DMS53 treated with DMSO at 0.1 percent for 48 hours (cell line): ENCODE measurements around the gene DDX42.
"Not testable (repeated sequence)": the region's sequence is repeated elsewhere in the genome, so short reads cannot be mapped to it uniquely, and the experiment has no call there.

Experiments
- DNase-seq: peaks from one replicate; lab custom pipeline; 2025; ENCODE audit not compliant: unreplicated experiment; lab: John Stamatoyannopoulos, UW

The DDX42 gene

GRCh38 chr17:63774969-63775265, 947 bp downstream of the DDX42 start:
- DNase-seq: no peak

DNA sequence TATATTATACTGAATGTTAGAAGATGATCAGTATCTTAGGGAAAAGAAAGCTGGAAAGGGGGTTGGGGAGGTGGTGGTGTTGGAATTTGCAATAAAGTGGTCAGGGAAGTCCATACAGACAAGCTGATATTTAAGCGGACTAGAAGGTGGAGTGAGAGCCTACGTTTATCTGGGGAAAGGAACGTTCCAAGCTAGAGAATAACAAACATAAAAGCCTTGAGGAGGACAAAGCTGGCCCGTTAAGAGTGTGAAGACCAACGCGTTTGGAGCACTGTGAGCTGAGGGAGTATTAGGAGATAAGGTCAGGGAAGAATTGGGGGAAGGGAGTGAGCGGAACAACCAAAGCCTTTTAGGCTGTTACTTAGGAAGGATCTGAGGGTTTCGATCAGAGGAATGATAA, 1.4 kb downstream of the DDX42 start:
- no peak for DNase-seq

DNA sequence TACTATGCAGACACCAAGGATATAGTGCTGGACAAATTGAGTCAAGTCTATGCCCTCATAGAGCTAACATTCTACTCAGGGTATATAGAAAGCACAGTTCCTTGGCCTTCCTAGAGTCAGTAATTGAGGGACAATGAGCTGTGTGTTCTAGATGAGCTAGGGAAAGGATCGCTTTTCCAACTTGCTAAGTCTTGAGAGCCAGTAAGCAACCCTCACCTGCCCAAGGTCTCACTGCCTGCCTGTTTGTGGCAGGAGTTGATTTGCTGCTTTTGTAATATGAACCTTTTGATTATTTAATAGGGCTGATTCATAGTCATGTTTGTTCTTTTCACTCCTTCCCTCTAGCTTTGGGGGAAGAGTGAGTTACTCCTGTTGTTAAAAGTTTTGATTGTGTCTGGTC, 6.5 kb downstream of the DDX42 start:
- DNase-seq: no peak

DNA sequence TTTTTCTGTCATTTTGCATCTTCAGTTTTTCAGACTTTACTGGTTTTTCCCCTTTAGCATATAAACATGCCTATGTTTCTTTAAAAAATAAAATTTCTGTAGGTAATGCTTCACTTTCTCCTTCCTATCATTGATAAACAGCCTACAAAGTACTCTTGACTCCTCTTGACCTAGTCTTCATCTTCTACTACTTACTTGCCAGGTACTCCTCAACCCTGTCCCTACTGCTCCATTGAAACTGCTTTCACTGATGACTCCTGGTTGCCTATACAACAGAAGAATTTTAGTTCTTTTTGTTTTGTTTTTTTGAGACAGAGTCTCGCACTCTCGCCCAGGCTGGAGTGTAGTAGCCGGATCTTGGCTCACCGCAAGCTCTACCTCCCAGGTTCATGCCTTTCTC, 7.0 kb downstream of the DDX42 start:
- DNase-seq: no peak

DNA sequence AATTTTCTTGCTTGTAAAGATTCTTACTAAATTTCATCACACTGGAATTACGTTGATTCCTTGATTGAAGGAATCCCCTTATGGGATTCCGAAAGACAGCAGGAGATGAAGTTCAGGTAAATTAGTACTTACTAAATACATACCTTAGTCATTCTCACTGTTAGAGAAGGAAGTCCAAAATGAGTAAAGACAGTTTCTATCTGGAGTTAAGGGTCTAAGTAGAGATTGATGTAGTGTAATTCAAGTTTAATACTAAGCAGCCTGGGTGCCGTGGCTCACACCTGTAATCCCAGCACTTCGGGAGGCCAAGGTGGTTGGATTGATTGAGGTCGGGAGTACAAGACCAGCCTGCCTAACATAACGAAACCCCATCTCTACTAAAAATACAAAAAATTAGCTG, 9.6 kb downstream of the DDX42 start:
- DNase-seq: no peak

- DNase-seq: no peak
These were observed 11.6 kb downstream of the DDX42 start for GRCh38 chr17:63785556-63785955.

- DNase-seq: no peak
These were observed 12.1 kb downstream of the DDX42 start for GRCh38 chr17:63786117-63786516.

GRCh38 chr17:63786971-63787711, 13.2 kb downstream of the DDX42 start:
- no peak for DNase-seq

DNA sequence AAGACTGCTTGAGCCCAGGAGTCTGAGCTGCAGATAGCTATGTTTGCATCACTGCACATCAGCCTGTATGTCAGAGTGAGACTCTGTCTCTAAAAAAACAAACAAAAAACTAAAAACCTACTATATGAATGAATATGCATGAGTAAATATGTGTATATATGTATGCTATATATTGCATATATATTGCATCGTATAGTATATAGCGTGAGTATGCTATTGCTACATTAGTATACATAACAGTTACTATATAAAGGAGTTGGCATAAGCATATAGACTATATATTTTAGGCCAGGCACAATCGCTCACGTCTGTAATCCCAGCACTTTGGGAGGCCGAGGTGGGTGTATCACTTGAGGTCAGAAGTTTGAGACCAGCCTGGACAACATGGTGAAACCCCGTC, 16.1 kb downstream of the DDX42 start:
- DNase-seq: no peak

DNA sequence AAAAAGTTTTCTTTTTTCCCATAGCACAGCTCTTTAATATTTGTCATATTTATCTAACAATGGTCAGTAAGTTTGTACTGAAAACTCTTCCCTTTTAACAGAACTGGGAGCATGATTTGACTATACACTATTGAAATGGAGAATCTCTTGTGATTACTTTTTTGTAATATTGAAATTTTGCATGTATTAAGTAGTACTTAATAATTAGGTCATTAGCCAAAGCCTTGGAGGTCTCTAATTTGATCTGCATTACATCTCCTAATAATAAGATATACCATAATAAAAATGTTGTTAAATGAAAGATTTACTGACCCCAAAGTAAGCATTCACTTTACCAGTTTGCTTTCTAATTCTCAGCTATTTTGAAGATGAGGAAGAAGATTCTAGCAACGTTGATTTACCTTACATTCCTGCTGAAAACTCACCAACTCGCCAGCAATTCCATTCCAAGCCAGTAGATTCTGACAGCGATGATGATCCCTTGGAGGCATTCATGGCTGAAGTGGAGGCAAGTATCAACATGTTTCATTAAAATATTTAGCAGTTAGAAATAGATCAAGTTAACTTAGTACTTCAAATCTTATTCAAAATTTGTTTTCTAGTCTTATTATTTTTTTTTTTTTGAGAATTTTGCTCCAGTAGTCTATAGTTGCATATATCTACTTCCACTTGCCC, 18.2 kb downstream of the DDX42 start:
- DNase-seq: no peak

- DNase-seq: not testable (repeated sequence)
These were observed 22.4 kb downstream of the DDX42 start for GRCh38 chr17:63796375-63796774.

DNA sequence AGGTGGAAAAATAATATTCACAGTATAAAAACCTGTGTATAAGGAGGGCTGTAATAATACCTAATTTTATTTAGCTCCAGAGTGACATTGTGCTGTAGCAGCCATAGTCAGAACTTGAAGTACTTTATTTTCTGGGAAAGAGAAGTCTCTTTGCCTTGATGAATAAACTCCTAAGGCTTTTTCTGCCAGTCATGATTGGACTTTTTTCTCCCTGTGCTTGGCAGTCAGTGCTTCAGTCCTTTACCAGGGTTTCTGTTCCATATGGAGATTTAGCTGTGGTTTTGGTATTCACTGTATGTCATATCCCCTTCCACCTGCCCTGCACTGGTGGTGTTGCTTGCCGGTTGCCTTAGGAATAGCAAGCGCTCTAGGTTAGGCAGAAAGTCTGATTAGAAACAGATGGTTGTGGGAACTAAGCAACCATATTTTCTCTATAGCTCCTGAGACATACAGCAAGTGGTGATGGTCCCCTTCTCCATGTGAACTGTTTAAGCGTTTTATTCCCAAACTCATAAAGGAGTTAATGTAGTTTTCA, 24.7 kb downstream of the DDX42 start:
- no peak for DNase-seq

DNA sequence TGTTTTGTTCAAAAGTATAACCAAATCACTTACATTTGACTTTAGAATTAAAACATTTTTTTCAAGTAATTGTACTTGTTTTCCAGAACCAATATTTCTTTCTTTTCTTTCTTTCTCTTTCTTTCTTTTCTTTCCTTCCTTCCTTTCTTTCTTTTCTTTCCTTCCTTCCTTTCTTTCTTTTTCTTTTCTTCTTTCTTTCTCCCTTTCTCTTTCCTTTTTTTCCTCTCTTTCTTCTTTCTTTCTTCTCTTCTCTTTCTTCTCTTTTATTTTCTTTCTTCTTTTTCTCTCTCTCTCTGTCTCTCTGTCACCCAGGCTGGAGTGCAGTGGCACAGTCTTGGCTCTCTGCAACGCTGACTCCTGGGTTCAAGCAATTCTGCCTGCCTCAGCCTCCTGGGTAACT, 26.8 kb downstream of the DDX42 start:
- no peak for DNase-seq

- no peak for DNase-seq
These were observed 30.4 kb downstream of the DDX42 start for GRCh38 chr17:63804328-63804727.

DNA sequence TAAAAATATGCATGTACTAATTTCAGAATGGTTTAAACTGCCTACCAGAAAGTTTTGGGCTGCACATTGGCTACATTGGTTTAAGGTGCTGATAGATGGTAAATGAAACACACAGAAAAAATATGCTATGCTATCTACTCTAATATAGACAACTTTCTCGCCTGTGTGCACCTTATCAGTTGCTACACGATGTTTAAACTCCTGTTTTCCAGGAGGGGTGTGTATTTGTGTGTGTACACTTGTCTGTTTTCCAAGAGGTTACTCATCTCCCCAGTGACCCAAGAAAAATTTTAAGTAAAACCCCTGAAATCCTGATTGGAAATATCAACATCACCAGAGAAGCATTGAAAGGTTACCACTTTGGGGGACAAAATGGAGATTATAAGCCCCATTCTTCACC, 31.6 kb downstream of the DDX42 start:
- no peak for DNase-seq

DNA sequence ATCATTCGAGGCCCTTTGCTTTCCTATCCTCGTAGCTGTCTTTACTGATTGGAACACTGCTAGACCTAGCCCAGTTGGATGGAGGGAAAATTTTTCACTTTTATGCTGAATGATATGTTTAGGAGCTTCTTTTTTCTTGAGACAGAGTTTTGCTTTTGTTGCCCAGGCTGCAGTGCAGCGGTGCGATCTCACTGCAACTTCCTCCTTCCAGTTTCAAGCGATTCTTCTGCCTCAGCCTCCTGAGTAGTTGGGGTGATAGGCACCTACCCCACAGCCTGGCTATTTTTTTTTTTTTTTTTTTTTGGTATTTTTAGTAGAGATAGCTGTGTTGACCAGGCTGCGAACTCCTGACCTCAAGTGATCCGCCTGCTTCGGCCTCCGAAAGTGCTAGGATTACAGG, 36.0 kb downstream of the DDX42 start:
- no peak for DNase-seq

DNA sequence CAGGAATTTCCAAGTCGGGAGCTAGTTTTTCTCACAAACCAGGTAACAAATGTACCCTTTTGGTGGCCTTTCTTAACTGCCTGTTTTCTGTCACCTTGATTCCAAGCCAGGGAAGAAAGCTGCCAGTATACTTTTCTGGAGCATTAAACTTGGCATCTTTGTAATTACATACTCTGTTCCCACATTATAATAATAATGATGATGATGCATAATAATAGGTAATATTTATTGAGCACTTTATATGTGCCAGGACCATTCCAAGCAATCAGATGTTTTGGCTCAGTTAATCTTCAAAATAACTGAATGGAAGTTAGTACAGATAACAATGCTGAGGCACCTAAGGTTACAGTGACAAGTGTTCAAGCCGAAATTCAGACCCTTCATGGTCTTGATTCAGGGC, 42.2 kb downstream of the DDX42 start:
- no peak for DNase-seq

DNA sequence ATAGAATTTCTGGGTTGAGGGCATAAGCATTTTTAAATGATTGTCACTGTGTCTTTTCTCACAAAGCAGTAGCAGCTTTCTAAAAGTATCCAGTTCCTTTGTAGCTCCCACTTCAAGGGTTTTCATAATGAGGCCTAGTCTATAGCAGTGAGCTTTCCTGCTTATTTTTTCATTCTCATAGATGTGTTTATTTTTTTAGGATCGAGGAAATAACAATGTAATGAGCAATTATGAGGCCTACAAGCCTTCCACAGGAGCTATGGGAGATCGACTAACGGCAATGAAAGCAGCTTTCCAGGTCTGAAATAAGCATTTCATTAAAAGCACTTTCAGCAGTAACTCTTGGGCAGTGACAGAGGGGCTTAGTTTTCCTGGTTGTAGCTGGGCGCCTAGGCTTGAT, 42.7 kb downstream of the DDX42 start:
- DNase-seq: no peak

DNA sequence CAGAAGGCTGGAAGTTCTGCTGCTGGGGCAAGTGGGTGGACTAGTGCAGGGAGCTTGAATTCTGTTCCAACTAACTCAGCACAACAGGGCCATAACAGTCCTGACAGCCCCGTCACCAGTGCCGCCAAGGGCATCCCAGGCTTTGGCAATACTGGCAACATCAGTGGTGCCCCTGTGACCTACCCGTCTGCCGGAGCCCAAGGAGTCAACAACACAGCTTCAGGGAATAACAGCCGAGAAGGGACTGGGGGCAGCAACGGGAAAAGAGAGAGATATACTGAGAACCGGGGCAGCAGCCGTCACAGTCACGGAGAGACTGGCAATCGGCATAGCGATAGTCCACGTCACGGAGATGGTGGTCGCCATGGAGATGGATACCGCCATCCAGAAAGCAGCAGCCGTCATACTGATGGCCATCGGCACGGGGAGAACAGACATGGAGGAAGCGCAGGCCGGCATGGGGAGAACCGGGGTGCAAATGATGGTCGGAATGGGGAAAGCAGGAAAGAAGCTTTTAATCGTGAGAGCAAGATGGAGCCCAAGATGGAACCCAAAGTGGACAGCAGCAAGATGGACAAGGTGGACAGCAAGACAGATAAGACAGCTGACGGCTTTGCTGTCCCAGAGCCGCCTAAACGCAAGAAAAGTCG, 43.9 kb downstream of the DDX42 start:
- no peak for DNase-seq

- DNase-seq: no peak
These were observed 45.2 kb downstream of the DDX42 start for GRCh38 chr17:63819131-63819530.

GRCh38 chr17:63819585-63820537, 45.9 kb downstream of the DDX42 start:
- DNase-seq: no peak
